Suprapubic skin (tissue), 4 donors: ENCODE measurements around the gene ATP1A3. TPM values are rescaled to one million over a fixed set of nuclear protein-coding genes. Genes with fewer than 3 reads are reported as not detected.

Experiments used
- DNase-seq, 2 donors: peaks; one replicate each; pipeline ENCODE4 v3.0.0-alpha.2; 2019; ENCODE audit warnings: low spot score in 2 of 2
- H3K27ac ChIP-seq: fragments of 200-600 bp; sonication (generic); one replicate; pipeline ENCODE4 v1.5.1; 2019
- H3K27me3 ChIP-seq: fragments of 200-600 bp; sonication (generic); one replicate; pipeline ENCODE4 v1.5.1; 2019
- H3K36me3 ChIP-seq: fragments of 200-600 bp; sonication (generic); one replicate; pipeline ENCODE4 v1.5.1; 2019
- H3K4me1 ChIP-seq: fragments of 200-600 bp; sonication (generic); one replicate; pipeline ENCODE4 v1.5.1; 2019
- H3K4me3 ChIP-seq: fragments of 200-600 bp; sonication (generic); one replicate; pipeline ENCODE4 v1.5.1; 2019; ENCODE audit warnings: mild to moderate bottlenecking
- H3K9me3 ChIP-seq: fragments of 200-600 bp; sonication (generic); one replicate; pipeline ENCODE4 v1.5.1; 2019
- EP300 ChIP-seq: sonication (generic); formaldehyde crosslinking; IDR thresholded peaks from one replicate; pipeline ENCODE4 v1.6.1; 2017; ENCODE audit warnings: antibody characterized with exemption
- POLR2A ChIP-seq, 2 donors: fragments of 450-650 bp; IDR thresholded peaks; one replicate each; pipeline ENCODE4 v1.6.1; 2017; ENCODE audit warnings: antibody characterized with exemption in 2 of 2, mild to moderate bottlenecking in 2 of 2, moderate library complexity in 2 of 2
- POLR2AphosphoS5 ChIP-seq, 3 donors: sonication (generic); formaldehyde crosslinking; IDR thresholded peaks; one replicate each; pipeline ENCODE4 v1.6.1; 2017; ENCODE audit warnings: antibody characterized with exemption in 3 of 3
- WGBS: methylation state at CpG from one replicate; pipeline ENCODE4 v1.1.5; 2018; 5-methylcytosine and 5-hydroxymethylcytosine counted together
- total RNA-seq, 4 donors: library from RNA; depleted of rRNA; stranded (reverse); fragments of >200 nt; gene quantifications; one replicate each; pipeline ENCODE4 v1.1.0, GENCODE V29; 2016
- TF ChIP-seq, protein P1 (sequence below), 2 donors: fragments of 200-600 bp in 1 of 2; fragments of 450-650 bp in 1 of 2; sonication (generic) in 1 of 2; IDR thresholded peaks; one replicate each; pipeline ENCODE4 v1.5.1; 2016 to 2019; ENCODE audit warnings: antibody characterized with exemption in 2 of 2, mild to moderate bottlenecking in 1 of 2, moderate library complexity in 1 of 2

The ATP1A3 gene
- total RNA-seq, 4 donors from 2014 or later: not detected

DNA sequence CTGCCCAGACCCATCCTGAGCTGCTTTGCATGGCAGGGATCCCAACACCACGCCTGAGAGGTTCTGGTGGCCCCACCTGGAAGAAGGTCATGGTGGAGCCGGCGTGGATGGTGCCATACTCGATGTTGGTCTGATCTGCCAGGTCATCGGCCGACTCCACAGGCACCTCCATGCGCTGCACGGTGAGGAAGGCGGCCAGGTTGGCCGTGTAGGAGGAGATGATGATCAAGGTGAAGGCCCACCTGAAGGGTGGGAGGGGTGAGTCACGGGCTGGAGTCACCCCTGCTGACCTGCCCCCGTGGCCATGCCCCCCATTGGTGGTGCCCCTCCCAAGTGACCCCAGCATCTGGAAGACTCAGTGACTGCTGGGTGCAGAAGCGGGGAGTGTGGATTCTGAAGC, 12.5 kb upstream of the ATP1A3 start:
- TF ChIP-seq POLR2AphosphoS5 (IDR thresholded peaks at IDR 0.05) (no peak), EP300 (no peak), POLR2A (IDR thresholded peaks at IDR 0.05) (no peak)
- TF ChIP-seq, protein P1, sequence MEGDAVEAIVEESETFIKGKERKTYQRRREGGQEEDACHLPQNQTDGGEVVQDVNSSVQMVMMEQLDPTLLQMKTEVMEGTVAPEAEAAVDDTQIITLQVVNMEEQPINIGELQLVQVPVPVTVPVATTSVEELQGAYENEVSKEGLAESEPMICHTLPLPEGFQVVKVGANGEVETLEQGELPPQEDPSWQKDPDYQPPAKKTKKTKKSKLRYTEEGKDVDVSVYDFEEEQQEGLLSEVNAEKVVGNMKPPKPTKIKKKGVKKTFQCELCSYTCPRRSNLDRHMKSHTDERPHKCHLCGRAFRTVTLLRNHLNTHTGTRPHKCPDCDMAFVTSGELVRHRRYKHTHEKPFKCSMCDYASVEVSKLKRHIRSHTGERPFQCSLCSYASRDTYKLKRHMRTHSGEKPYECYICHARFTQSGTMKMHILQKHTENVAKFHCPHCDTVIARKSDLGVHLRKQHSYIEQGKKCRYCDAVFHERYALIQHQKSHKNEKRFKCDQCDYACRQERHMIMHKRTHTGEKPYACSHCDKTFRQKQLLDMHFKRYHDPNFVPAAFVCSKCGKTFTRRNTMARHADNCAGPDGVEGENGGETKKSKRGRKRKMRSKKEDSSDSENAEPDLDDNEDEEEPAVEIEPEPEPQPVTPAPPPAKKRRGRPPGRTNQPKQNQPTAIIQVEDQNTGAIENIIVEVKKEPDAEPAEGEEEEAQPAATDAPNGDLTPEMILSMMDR (IDR thresholded peaks at IDR 0.05): no peak
- WGBS: 96% methylated on average over 10 of the region's 13 CpGs

DNA sequence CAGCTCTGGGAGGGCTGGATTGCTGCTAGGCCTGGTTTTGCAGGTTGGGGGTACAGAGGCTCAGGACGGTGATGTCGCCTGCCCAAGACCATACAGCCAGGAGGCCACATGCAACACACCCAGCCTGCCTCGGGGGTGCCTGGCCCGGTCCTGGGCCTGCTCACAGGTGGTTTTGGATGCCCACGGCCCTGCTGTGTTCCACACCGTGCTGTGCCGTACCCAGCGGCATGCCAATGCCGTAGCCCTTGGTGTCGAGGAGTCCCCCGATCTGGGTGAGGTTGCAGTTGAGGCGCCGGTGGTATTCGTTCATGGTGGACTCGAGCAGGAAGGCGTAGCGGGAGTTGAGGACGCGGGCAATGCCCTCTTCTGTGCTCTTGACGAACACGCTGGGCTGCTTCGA, 11.5 kb upstream of the ATP1A3 start:
- Histone ChIP-seq H3K4me3 (no peak overlapping the region), H3K9me3 (no peaks in the 10 kb centered on the region), H3K27ac (no peak overlapping the region), H3K4me1 (no peaks in the 10 kb centered on the region), H3K27me3 (peaks cover 39% of the 10 kb centered on the region), H3K36me3 (no peaks in the 10 kb centered on the region)
- WGBS: 92% methylated on average over 21 of the region's 22 CpGs
- no peak for DNase-seq
- TF ChIP-seq POLR2A (IDR thresholded peaks at IDR 0.05) (no peak), POLR2AphosphoS5 (IDR thresholded peaks at IDR 0.05) (no peak), EP300 (no peak)
- TF ChIP-seq, protein P1 (IDR thresholded peaks at IDR 0.05): no peak

More for the DNA sequence above, 12.5 kb upstream of the ATP1A3 start:
- H3K36me3 ChIP-seq: no peaks in the 10 kb centered on the region
- H3K4me3 ChIP-seq: no peak overlapping the region
- DNase-seq: no peak
- no peaks in the 10 kb centered on the region for H3K4me1 ChIP-seq
- no peak overlapping the region for H3K27ac ChIP-seq
- H3K9me3 ChIP-seq: no peaks in the 10 kb centered on the region
- H3K27me3 ChIP-seq: peaks cover 29% of the 10 kb centered on the region

DNA sequence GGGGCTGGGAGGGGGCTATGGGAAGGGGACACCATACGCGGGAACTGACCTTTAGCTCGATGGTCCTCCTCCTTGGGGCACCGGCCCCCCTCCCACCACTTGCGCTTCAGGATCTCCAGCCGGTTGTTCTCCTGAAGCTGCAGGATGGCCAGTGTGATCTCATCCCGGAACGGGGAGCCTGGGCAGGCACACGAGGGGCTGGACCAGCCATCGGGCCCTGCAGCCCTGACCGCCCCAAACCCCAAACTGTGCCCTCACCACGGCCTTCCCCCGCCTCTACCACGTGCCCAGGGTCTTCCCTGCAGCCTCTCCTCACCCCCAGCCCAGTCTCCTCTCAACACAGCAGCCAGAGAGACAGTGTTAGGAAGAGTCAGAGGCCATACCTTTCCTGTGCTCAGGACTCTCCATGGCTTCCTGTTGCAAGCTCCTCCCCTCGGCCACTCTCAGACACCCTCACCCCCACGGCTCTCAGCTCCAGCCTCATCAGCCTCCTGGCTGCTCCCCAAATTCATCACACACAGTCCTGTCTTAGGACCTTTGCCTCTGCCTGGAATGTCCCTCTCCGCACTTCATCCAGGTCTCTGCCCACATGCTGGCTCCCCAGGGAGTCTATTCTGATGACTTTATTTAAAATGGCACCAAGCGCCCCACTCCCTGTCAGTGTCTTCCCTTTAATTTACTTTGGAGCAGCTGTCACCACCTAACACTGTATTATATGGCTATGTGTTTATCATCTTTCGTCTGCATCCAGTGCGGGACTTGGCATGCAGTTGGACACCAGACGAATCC, 9.7 kb upstream of the ATP1A3 start:
- DNase-seq: no peak
- no peaks in the 10 kb centered on the region for H3K9me3 ChIP-seq
- peaks cover under 1% of the 10 kb centered on the region for H3K4me1 ChIP-seq
- TF ChIP-seq POLR2AphosphoS5 (IDR thresholded peaks at IDR 0.05) (no peak), POLR2A (IDR thresholded peaks at IDR 0.05) (no peak), EP300 (no peak)
- TF ChIP-seq, protein P1 (IDR thresholded peaks at IDR 0.05): no peak
- no peak overlapping the region for H3K4me3 ChIP-seq
- no peaks in the 10 kb centered on the region for H3K36me3 ChIP-seq
- WGBS: 75% methylated on average over 21 of the region's 21 CpGs
- H3K27me3 ChIP-seq: peaks cover 57% of the 10 kb centered on the region
- H3K27ac ChIP-seq: no peak overlapping the region

DNA sequence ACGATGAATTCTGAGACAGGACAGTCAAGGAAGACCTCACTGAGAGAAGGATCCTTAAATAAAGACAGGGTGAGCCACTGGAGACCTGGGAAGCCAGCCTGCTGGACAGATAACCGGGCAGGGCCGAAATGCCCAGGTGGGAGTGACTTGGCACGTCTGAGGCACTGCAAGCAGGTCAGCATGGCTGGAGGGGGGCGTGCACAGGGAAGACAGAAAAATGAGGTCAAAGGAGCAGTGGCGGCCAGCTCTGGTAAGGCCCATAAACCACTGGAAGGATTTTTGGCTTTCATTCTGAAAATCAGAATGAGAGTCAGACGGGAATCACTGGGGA, 5.8 kb upstream of the ATP1A3 start:
- peaks cover 86% of the 10 kb centered on the region for H3K27me3 ChIP-seq

More for the DNA sequence above, 5.8 kb upstream of the ATP1A3 start:
- no peaks in the 10 kb centered on the region for H3K36me3 ChIP-seq
- no peak for DNase-seq
- H3K9me3 ChIP-seq: no peaks in the 10 kb centered on the region
- 75% methylated on average over 7 of the region's 7 CpGs for WGBS
- no peak overlapping the region for H3K27ac ChIP-seq
- TF ChIP-seq POLR2AphosphoS5 (IDR thresholded peaks at IDR 0.05) (no peak), EP300 (no peak), POLR2A (IDR thresholded peaks at IDR 0.05) (no peak)
- TF ChIP-seq, protein P1 (IDR thresholded peaks at IDR 0.05): no peak
- peaks cover 19% of the 10 kb centered on the region for H3K4me1 ChIP-seq
- H3K4me3 ChIP-seq: no peak overlapping the region
